Loucy (cell line): ENCODE data around the gene PLXNA2.

Experiments used
- H2AFZ ChIP-seq: fragments of 200-600 bp; sonication (generic); 2 replicates; pipeline ENCODE4 v1.6.0; 2016; ENCODE audit warnings: antibody characterized with exemption, mild to moderate bottlenecking, low read length, moderate library complexity
- H3F3A ChIP-seq: fragments of 200-600 bp; 2 replicates; pipeline ENCODE4 v1.6.0; 2016; ENCODE audit warnings: antibody characterized with exemption, low read depth, mild to moderate bottlenecking
- H3K27me3 ChIP-seq: fragments of 200-600 bp; sonication (generic); 2 replicates; pipeline ENCODE4 v1.6.1; 2014; ENCODE audit warnings: low read length, mild to moderate bottlenecking; ENCODE audit not compliant: insufficient read depth, poor library complexity, severe bottlenecking
- H3K36me3 ChIP-seq: fragments of 200-600 bp; sonication (generic); 2 replicates; pipeline ENCODE4 v1.6.1; 2016; ENCODE audit warnings: low read length; ENCODE audit not compliant: insufficient read depth
- H3K4me1 ChIP-seq: fragments of 200-600 bp; sonication (generic); 2 replicates; pipeline ENCODE4 v1.5.1; 2014; ENCODE audit warnings: low read length, mild to moderate bottlenecking; ENCODE audit not compliant: insufficient read depth, poor library complexity, severe bottlenecking
- H3K4me2 ChIP-seq: fragments of 200-600 bp; sonication (generic); 2 replicates; pipeline ENCODE4 v1.6.0; 2014; ENCODE audit warnings: antibody characterized with exemption, low read length, low read depth, mild to moderate bottlenecking; ENCODE audit not compliant: poor library complexity, severe bottlenecking
- H3K4me3 ChIP-seq: fragments of 200-600 bp; sonication (generic); 2 replicates; pipeline ENCODE4 v1.5.1; 2014; ENCODE audit warnings: low read length, mild to moderate bottlenecking, mixed read lengths; ENCODE audit not compliant: poor library complexity, severe bottlenecking
- H3K79me2 ChIP-seq: fragments of 200-600 bp; sonication (generic); 2 replicates; pipeline ENCODE4 v1.6.1; 2014; ENCODE audit warnings: low read length; ENCODE audit not compliant: insufficient read depth
- H3K9ac ChIP-seq: fragments of 200-600 bp; sonication (generic); 2 replicates; pipeline ENCODE4 v1.6.0; 2014; ENCODE audit warnings: mild to moderate bottlenecking, low read depth, low read length, moderate library complexity; ENCODE audit not compliant: poor library complexity, severe bottlenecking
- H3K9me2 ChIP-seq: fragments of 200-600 bp; sonication (generic); replicated peaks from 2 replicates; pipeline ENCODE4 v1.6.1; 2016; ENCODE audit warnings: low read depth, low read length, mixed read lengths
- H3K9me3 ChIP-seq: fragments of 200-600 bp; sonication (generic); 2 replicates; pipeline ENCODE4 v1.6.1; 2014; ENCODE audit warnings: mild to moderate bottlenecking, antibody characterized with exemption, low read length, low read depth; ENCODE audit not compliant: insufficient read depth
- H4K20me1 ChIP-seq: fragments of 200-600 bp; sonication (generic); 2 replicates; pipeline ENCODE4 v1.6.0; 2014; ENCODE audit warnings: antibody characterized with exemption, low read length, mild to moderate bottlenecking; ENCODE audit not compliant: insufficient read depth, poor library complexity, severe bottlenecking
- EZH2phosphoT487 ChIP-seq: fragments of 200-600 bp; IDR thresholded peaks from 2 replicates; pipeline ENCODE4 v1.6.1; 2018; ENCODE audit warnings: antibody characterized with exemption, mild to moderate bottlenecking, moderate library complexity, borderline replicate concordance
- TF ChIP-seq, protein P1 (sequence below): fragments of 200-600 bp; sonication (generic); conservative IDR thresholded peaks from 2 replicates; pipeline ENCODE4 v1.5.1; 2014; ENCODE audit warnings: mild to moderate bottlenecking, antibody characterized with exemption, low read length

Gene PLXNA2

GRCh38 chr1:208243967-208244916 lies at the start of gene PLXNA2:
Gene PLXNA2, minus strand, starts transcription at chr1:208244384. Its CDS starts 26,462 bp downstream, at chr1:208217922.
- Histone ChIP-seq H3K4me3 (peak within 1 kb of the TSS; percentile 76), H3F3A (no peaks in the 10 kb centered on the region), H4K20me1 (no peaks in the 10 kb centered on the region), H3K4me1 (peaks cover 15% of the 10 kb centered on the region), H3K4me2 (peak within 1 kb of the TSS; percentile 89), H3K79me2 (no peaks in the 10 kb centered on the region), H3K9ac (peak within 1 kb of the TSS; percentile 34), H3K9me2 (no peaks in the 10 kb centered on the region), H3K9me3 (no peaks in the 10 kb centered on the region), H3K36me3 (no peaks in the 10 kb centered on the region), H2AFZ (peak within 1 kb of the TSS; percentile 79), H3K27me3 (peaks cover 29% of the 10 kb centered on the region)
- TF ChIP-seq EZH2phosphoT487 = no peak
- TF ChIP-seq, protein P1, sequence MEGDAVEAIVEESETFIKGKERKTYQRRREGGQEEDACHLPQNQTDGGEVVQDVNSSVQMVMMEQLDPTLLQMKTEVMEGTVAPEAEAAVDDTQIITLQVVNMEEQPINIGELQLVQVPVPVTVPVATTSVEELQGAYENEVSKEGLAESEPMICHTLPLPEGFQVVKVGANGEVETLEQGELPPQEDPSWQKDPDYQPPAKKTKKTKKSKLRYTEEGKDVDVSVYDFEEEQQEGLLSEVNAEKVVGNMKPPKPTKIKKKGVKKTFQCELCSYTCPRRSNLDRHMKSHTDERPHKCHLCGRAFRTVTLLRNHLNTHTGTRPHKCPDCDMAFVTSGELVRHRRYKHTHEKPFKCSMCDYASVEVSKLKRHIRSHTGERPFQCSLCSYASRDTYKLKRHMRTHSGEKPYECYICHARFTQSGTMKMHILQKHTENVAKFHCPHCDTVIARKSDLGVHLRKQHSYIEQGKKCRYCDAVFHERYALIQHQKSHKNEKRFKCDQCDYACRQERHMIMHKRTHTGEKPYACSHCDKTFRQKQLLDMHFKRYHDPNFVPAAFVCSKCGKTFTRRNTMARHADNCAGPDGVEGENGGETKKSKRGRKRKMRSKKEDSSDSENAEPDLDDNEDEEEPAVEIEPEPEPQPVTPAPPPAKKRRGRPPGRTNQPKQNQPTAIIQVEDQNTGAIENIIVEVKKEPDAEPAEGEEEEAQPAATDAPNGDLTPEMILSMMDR = no peak

DNA sequence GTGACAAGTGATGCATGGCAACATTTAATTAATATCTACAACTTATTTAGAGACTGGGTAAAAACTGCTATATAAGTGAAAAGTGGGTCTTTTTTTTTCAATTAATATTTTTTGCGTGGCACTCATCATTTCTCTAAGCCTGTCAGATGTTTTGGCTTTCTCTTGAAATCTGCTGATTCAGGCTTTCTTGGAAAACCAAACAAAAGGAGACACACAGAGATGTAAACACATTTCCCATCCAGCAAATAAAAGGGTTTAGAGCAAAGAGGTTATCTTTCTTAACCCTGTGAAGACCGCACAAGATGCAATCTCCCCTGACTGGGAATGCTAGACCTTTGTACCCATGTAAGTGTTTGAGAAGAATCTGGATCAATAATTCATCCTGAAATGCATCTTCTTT lies 48.7 kb upstream of the PLXNA2 start:
- H3F3A ChIP-seq = no peaks in the 10 kb centered on the region
- no peaks in the 10 kb centered on the region for H3K27me3 ChIP-seq

GRCh38 chr1:208291923-208292711 lies 47.9 kb upstream of the PLXNA2 start:
- no peak overlapping the region for H2AFZ ChIP-seq
- H3K36me3 ChIP-seq = no peaks in the 10 kb centered on the region
- H3K4me2 ChIP-seq = no peak overlapping the region
- no peaks in the 10 kb centered on the region for H3F3A ChIP-seq
- no peaks in the 10 kb centered on the region for H3K4me1 ChIP-seq
- no peaks in the 10 kb centered on the region for H3K9me2 ChIP-seq
- H3K79me2 ChIP-seq = no peaks in the 10 kb centered on the region
- no peak overlapping the region for H3K4me3 ChIP-seq
- TF ChIP-seq, protein P1 = no peak
- no peak for TF ChIP-seq EZH2phosphoT487
- H3K9me3 ChIP-seq = no peaks in the 10 kb centered on the region
- no peak overlapping the region for H3K9ac ChIP-seq
- no peaks in the 10 kb centered on the region for H3K27me3 ChIP-seq
- H4K20me1 ChIP-seq = no peaks in the 10 kb centered on the region

More for the DNA sequence above, 48.7 kb upstream of the PLXNA2 start:
- Histone ChIP-seq H3K9me3 (no peaks in the 10 kb centered on the region), H2AFZ (no peak overlapping the region), H3K9me2 (no peaks in the 10 kb centered on the region), H3K36me3 (no peaks in the 10 kb centered on the region), H3K79me2 (no peaks in the 10 kb centered on the region), H4K20me1 (no peaks in the 10 kb centered on the region), H3K4me2 (no peak overlapping the region), H3K4me1 (no peaks in the 10 kb centered on the region), H3K4me3 (no peak overlapping the region), H3K9ac (no peak overlapping the region)
- no peak for TF ChIP-seq EZH2phosphoT487
- TF ChIP-seq, protein P1 = no peak
